ENCODE measurements around the gene ARIH2.
"Not testable (repeated sequence)": the region's sequence is repeated elsewhere in the genome, so short reads cannot be mapped to it uniquely, and the experiment has no call there.

Gene ARIH2

GRCh38 chr3:49004352-49005302 is 86.0 kb downstream of the ARIH2 start:
- FAIRE-seq, result no peak

GRCh38 chr3:49005303-49005680 is 86.7 kb downstream of the ARIH2 start:
- FAIRE-seq, result no peak

- FAIRE-seq, result no peak
These were observed 87.4 kb downstream of the ARIH2 start for GRCh38 chr3:49005998-49006397.

- no peak for FAIRE-seq
These were observed 87.9 kb downstream of the ARIH2 start for GRCh38 chr3:49006408-49007067.

GRCh38 chr3:49007068-49007770 is 88.6 kb downstream of the ARIH2 start, which contains the start of gene WDR6:
WDR6 (plus strand) TSS chr3:49007391; CDS start chr3:49007432, 41 bp downstream.
- FAIRE-seq, result no peak

- FAIRE-seq, result no peak
These were observed 89.3 kb downstream of the ARIH2 start for GRCh38 chr3:49007771-49008528.

GRCh38 chr3:49008627-49009026 is 90.0 kb downstream of the ARIH2 start:
- not testable (repeated sequence) for FAIRE-seq

- FAIRE-seq, result no peak
These were observed 90.8 kb downstream of the ARIH2 start for GRCh38 chr3:49009396-49009795.

- FAIRE-seq, result no peak
These were observed 93.9 kb downstream of the ARIH2 start for GRCh38 chr3:49012441-49013017.

- no peak for FAIRE-seq
These were observed 94.6 kb downstream of the ARIH2 start for GRCh38 chr3:49013113-49013737.

- no peak for FAIRE-seq
These were observed 95.4 kb downstream of the ARIH2 start for GRCh38 chr3:49013738-49014660.

- FAIRE-seq, result no peak
These were observed 96.4 kb downstream of the ARIH2 start for GRCh38 chr3:49015072-49015471.

- FAIRE-seq, result no peak
These were observed 97.1 kb downstream of the ARIH2 start for GRCh38 chr3:49015765-49016164.

- no peak for FAIRE-seq
These were observed 98.0 kb downstream of the ARIH2 start for GRCh38 chr3:49016414-49017228.

GRCh38 chr3:49017229-49017970 is 98.8 kb downstream of the ARIH2 start:
- FAIRE-seq, result no peak

GRCh38 chr3:49017971-49018706 is 99.5 kb downstream of the ARIH2 start, which contains the start of gene DALRD3:
DALRD3 (minus strand) TSS chr3:49018580; CDS start chr3:49018564, 16 bp downstream.
- no peak for FAIRE-seq

- FAIRE-seq, result no peak
These were observed 100.0 kb downstream of the ARIH2 start for GRCh38 chr3:49018707-49019006.

GRCh38 chr3:49019941-49020329 is 101.3 kb downstream of the ARIH2 start:
- no peak for FAIRE-seq

Measured in TTC549 (cell line).